ENCODE data around the gene NRG2.
A peak's percentile ranks its signal among the peaks of the same experiment; 100 is the strongest.

Gene NRG2

GRCh38 chr5:139884144-139884543, 159.0 kb downstream of the NRG2 start:
- no peak for DNase-seq (ENCODE audit: low read depth in 2 of 2, low spot score in 1 of 2)

GRCh38 chr5:139882961-139883539, 160.0 kb downstream of the NRG2 start:
- no peak for DNase-seq (ENCODE audit: low read depth in 2 of 2, low spot score in 1 of 2)

DNA sequence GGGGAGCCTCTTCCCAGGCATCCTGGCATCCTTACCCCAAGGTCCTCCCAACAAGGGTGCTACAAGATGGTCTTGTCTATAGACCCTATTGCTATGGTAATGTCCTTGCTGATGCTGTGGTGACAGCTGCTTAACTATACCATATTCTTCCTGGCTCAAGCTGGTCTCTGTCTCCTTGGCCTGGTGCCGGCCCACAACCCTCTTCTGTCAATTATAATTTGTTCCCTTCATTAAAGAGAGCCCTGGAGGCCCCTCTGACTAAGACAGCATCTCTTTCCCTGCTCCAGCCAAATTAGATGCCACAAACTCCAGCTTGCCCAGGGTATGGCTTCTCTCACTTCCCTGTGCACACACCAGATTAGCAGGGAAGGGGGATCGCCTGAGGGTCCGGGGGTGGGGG, 160.8 kb downstream of the NRG2 start:
- DNase-seq (ENCODE audit: low read depth in 2 of 2, low spot score in 1 of 2), result no peak

DNA sequence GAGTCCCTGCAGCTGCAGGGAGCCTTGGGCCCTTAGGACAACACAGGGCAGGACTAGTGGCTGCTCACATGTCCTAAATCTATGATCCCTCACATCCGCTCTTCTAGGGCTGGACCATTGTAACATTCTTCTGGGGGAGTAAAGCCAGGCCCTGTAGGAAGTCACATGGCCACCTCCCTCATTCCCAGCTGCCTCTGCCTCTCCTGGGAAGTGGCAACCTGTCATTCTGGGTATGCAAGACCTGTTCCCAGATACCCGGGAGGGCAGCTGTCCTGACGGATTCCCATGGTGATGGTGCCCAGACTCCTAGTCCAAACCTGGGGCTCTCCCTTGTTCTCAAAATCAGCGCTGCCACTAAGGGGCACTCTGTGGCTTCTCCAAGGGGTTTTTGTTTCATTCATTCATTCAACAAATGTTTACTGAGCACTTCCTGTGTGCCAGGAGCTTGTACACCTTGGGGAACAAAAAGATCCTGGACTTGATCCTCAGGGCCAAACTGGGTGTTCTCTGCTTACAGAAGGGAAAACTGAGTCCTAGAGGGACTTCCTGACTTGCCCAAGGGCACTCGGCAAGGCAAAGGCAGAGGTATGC, 161.9 kb downstream of the NRG2 start:
- no peak for DNase-seq (ENCODE audit: low read depth in 2 of 2, low spot score in 1 of 2)

DNA sequence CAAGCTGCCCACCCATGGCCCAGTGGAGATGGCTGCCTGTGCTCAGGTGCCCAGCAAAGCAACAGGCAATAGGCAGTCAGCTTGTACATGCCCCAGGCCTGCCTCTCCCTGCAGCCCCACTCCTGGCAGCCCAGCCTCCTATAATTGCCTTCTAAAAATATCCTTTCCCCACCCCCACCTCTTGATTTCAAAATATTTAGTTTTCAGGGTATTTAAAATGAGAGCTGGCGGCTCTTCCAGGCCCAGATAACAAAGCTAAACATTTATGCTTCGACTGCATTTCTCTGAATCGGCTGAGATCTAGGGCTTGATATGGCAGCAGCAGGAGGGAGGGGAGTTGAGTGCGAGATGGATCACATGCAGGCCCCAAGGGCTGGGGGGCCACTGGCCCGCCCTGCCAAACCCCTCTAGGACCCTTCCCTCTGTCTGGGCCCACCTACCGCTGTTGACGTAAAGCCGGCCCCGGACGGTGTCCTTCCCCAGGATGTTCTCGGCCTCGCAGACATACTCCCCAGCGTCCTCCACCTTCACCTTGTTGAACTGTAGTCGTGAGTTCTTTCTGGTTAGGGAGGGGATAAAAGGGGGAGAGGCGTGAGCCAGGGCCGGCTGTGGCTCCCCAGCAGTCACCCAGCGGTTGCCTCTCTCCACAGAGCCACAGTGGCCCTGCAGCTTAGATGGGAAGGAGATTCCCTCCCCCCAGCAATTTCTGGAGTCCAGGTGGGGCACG, 162.5 kb downstream of the NRG2 start:
- DNase-seq (ENCODE audit: low read depth in 2 of 2, low spot score in 1 of 2), result no peak

DNA sequence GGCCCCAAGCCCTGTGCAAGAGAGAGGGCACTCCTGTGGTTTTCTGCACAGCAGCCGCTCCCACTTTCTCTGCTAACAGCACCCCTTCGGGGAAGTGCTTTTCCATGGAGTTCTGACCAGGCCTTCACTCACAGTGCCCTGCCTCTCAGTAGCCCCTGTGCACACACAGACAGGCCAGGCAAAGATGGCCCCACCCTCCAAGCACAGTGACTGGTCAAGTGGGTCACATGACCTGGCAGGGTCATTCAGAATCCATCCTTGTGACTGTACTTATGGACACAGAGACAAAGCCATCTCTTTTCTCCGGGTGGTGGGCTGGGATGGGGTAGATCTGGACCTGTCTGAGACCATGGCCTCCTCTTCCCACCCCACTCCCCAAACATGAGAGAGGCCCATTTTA, 165.0 kb downstream of the NRG2 start:
- DNase-seq (ENCODE audit: low read depth in 2 of 2, low spot score in 1 of 2), result no peak

GRCh38 chr5:139877129-139877597, 165.9 kb downstream of the NRG2 start:
- DNase-seq (ENCODE audit: low read depth in 2 of 2, low spot score in 1 of 2), result no peak

- DNase-seq (ENCODE audit: low read depth in 2 of 2, low spot score in 1 of 2), result no peak
Measured at GRCh38 chr5:139875957-139876356, 167.1 kb downstream of the NRG2 start.

DNA sequence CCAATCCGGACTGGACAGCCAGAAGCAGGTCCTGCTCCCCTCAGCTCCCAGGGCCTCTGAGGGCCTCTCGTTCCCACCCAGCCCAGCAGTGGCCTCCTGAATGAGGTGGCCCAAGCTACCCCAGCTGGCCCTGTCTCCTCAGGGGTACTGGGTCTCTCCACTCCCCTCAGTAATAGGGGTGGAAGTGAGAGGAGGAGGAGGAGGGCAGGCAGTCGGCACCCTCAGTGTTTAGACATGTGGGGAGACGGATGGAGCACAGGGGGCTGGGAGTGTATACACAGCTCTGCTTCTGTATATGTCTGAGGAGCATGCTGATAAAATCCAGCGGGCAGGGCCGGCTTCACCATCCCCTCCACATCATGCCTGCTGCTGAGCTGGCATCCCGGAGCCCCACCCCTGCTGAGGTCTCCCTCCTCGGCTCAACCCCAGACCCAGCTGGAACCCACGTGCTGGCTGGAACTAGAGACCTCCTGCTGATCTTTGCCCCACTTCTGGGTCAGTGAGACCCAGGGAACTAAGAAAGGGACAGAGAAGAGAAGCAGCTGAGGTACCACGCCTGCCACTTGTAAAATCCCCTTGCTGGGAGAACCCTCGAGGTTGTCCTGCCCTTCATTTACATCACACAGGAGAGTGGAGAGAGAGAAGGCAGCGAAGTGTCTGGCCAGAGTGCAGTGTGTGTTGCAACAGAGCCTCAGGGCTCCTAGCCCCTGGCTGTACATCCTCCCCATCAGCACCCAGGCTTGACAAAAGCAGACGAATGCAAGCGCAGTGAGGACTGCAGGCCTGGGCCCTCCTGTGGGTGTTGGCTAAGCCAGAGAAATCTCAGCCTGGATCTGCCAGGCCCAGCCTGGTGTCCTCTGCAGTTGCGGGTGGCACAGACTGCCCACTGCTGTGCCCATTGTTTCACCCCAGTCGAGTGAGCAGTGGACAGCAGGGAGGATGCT, 170.0 kb downstream of the NRG2 start:
- no peak for DNase-seq (ENCODE audit: low read depth in 2 of 2, low spot score in 1 of 2)

- no peak for DNase-seq (ENCODE audit: low read depth in 2 of 2, low spot score in 1 of 2)
Measured at GRCh38 chr5:139872052-139872766, 170.9 kb downstream of the NRG2 start.

DNA sequence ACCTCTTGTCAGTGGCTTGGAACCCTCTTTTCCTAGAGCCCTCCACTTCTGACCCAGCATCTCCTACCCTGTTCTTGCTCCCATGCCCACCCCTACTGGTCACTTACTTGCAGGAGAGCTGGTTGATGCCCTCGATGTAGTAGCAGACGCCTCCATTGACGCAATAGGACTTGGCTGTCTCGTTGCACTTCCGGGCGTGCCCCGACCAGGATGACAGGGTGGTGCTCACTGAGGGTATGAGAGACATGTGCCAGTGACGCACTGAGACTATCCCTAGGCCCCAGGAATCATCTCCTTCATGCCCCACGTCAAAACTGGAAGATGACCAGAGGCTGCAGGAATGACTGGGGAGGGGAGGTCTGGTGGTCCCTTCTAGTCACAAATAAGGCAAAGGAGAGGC, 171.5 kb downstream of the NRG2 start:
- no peak for DNase-seq (ENCODE audit: low read depth in 2 of 2, low spot score in 1 of 2)

- DNase-seq (ENCODE audit: low read depth in 2 of 2, low spot score in 1 of 2), result no peak
Measured at GRCh38 chr5:139870677-139871076, 172.4 kb downstream of the NRG2 start.

DNA sequence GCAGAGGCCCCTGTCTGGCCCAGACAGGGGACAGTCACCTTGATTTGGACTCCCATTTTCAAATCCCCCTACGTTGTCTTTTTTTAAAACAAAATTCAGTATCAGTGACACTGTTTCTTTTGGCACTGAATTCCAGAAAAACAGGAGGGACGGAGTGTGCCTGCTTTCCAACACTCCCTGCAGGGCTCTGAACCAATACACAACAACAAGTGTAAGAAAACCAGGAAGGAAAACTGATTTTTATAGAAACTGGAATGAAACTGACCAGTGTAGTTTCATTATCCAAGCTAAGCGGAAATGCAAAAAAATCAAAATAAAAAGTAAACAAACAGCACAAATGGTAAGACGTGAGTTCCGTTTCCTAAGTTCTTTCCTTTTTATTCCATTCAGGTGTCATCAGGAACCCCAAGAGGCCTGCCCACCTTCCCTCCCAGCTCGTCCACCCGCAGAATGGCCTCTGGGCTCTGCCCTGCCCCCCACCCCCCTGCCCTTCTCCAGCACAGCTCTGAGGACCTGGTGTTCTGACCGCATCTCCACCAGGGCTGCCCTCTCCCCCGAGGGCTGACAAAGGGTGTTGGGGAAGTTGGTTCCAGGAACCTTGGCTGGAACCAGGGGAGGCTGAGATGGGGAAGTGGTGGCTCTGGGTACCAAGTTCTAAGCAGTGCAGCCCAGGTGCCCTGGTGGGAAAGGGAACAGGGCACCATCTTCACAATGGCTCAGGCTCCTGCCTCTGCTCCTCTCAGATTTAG, 173.9 kb downstream of the NRG2 start:
- DNase-seq (ENCODE audit: low read depth in 2 of 2, low spot score in 1 of 2), result no peak

DNA sequence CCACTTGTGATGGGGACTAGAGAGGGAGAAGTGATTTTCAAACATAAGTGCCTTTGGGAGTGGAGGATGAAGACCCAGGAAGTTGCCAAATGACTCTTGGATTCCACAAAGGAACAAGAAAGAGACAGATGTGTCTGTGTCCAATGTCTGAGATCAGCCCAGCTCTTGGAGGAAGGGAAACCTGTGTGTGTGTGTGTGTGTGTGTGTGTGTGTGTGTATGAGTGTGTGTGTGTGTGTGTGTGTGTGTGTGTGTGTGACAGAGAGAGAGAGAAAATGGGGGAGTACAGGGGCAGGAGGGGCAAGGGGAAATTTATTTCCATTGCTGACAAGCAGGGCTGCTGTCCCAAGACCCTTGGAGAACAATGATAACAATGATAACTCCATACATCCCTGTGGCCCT, 175.5 kb downstream of the NRG2 start:
- no peak for DNase-seq (ENCODE audit: low read depth in 2 of 2, low spot score in 1 of 2)

GRCh38 chr5:139867109-139867508, 176.0 kb downstream of the NRG2 start:
- no peak for DNase-seq (ENCODE audit: low read depth in 2 of 2, low spot score in 1 of 2)

DNA sequence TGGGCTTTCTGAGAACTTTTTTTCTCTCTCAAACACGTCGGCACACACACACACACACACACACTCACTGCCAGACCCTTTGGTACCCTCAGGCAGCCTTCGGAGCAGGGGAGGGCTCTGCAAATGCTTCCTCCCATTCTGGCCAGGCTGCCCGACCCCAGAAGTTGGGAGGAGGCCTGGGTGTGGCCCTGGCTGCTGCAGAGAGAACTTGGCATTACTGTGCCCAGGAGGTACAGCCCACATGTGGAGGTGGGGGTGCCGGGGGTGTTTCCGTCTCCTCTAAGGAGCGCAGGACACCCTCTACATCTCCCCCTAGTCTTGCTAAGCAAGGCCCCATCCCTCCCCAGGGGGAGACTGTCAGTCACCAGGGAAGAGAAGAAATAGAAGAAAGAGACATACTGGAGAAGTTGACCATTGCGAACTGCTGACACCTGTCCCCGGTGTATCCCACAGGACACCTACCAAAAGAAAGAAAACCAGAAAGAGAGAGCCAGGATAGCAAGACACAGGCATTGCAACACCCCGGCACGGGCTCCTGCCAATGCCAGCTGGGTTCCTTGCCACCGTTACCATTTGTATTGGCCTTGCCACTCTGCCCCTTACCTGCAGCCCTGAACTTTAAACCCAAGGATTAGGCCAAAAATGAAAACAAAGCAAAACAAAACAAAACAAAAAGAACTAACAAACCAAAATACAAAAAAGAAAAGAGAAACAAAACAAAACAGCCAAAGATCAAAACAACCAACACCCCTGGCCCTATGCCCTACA, 178.2 kb downstream of the NRG2 start:
- DNase-seq (ENCODE audit: low read depth in 2 of 2, low spot score in 1 of 2), result no peak

DNA sequence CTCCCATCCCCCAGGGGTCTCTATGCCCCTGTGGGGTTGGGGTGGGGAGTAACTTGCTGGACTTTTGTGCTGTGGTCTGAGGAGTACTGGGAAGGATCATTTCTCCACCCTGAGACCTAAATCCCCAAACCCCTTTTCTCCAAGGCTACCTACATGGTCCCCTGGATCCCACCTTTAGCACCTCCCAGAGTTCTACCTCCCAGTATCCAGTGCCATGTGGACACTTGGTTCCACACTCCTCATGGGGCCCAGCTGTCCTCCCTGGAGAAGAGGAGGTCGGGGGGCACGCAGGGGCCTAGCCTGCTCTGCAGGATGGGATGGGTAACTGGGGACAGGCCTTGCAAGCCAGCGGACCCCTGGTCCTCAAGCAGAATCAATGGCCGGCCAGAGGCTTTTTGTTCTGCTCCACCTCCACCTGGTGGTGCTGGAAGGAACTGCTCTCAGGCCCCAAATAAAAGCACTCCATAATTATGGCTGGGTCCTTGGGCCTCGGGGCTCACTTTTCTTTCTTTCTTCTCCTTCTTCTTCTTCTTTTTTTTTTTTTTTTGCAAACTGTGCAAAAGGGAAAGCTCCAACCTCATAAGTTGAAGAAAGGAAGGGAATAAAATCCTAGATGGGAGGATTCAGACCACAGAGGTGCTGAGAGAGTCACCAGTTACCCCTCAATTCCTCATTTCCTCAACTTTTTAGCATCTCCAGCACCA, 179.1 kb downstream of the NRG2 start:
- peak; percentile 21 to 28 for DNase-seq (ENCODE audit: low read depth in 2 of 2, low spot score in 1 of 2)

DNA sequence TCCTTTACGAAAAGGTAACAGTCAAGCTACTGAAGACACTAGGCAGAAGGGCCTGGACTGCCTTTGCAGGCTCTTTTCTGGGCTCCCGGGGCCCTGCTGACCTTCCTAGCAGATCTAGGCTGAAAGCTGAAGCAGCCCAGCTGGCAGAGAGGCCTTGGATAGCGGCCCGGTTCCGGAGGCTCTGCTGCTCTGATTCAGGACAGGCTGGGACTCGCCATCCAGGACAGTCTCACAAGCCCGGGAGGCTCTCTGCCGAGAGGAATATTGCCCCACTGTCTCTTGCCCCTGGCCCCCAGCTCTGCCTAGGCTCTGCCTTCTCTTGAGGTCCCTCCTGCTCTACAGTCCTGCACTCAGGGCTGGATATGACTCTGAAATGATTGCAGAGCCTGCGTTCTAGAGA, 179.7 kb downstream of the NRG2 start:
- no peak for DNase-seq (ENCODE audit: low read depth in 2 of 2, low spot score in 1 of 2)

- no peak for DNase-seq (ENCODE audit: low read depth in 2 of 2, low spot score in 1 of 2)
Measured at GRCh38 chr5:139862803-139863202, 180.3 kb downstream of the NRG2 start.

All from stimulated activated CD8-positive, alpha-beta memory T cell treated with anti-CD3 and anti-CD28 coated beads, Interleukin-4, amount 100 ng/mL, for 1 hour (primary cell).